ENCODE results near the gene CIRBP.

CIRBP gene

DNA sequence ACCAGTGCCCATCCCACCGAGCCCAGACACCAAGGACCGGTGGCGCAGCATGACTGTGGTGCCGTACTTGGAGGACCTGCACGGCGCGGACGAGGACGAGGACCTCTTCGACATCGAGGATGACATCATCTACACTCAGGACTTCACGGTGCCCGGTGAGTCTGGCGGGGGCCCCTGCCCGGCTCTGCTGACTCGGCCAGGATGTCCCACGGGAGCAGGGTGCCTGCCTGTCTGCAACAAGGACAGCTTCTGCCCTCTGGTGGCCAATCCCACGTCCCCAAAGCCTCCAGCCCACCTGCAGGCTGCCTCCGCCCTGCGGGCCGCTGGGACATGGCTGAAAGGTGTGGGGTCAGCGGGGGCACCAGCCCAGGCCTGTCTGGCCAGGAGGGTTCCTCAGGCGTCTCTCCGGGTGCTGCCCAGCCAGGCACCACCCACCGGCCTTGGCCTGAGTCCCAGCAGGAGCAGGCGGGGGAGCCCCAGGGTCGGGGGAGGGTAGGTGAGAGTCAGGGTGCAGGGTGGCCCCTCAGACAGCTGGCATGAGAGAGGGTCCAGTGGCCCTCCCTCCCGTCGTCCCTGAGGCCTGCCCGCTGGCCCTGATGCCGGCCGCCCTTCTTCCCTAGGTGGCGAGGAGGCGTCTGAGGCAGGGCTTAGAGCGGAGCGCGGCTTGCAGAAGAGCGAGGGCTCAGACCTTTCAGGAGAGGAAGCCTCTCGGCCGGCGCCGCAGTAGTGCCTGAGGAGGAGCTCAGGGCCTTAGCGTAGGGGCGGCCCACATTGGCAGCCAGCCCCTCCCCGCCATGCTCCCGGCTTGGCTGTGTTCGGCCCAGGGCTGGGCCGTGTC, 45.9 kb upstream of the CIRBP start:
- FAIRE-seq (no peak), DNase-seq (ENCODE audit: insufficient read length, low spot score) (peak; percentile 80)
- TF ChIP-seq, protein P1, sequence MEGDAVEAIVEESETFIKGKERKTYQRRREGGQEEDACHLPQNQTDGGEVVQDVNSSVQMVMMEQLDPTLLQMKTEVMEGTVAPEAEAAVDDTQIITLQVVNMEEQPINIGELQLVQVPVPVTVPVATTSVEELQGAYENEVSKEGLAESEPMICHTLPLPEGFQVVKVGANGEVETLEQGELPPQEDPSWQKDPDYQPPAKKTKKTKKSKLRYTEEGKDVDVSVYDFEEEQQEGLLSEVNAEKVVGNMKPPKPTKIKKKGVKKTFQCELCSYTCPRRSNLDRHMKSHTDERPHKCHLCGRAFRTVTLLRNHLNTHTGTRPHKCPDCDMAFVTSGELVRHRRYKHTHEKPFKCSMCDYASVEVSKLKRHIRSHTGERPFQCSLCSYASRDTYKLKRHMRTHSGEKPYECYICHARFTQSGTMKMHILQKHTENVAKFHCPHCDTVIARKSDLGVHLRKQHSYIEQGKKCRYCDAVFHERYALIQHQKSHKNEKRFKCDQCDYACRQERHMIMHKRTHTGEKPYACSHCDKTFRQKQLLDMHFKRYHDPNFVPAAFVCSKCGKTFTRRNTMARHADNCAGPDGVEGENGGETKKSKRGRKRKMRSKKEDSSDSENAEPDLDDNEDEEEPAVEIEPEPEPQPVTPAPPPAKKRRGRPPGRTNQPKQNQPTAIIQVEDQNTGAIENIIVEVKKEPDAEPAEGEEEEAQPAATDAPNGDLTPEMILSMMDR (IDR thresholded peaks at IDR 0.05; ENCODE audit: insufficient read depth, missing control alignments), result peak; percentile 48

DNA sequence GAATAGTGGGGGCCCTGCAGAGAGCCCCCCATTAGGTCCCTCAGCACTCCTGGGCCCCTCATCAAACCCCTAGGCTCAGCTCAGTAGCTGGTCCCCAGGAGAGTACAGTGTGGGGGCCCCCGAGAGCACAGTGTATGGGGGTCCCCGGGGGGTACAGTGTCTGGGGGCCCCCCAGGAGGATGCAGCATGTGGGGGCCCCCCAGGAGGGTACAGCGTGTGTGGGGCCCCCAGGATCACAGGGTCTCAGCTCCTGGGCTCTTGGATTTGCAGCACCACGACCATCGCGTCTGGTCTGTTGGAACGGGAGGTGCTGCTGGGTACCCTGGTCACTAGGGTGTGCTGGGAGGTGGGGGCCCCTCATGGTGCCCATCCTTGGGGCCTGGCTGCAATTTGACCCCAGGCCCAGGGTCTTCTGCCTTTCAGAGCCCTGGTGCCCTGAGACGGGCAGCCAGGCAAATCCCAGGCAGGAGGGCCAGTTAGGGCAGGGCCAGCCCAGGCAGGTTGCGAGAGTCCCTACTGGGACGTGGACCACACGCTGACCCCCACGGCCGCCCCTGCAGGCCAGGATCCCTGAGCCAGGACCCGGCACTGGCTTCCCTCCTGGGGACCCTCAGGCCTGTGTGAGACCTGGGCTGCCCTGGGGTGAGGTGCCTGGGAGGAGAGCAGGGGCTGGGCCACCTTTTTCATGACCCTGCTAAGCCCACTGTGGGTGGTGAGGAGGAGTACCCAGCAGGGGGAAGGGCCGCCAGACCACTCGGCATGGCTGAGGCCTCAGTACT, 44.9 kb upstream of the CIRBP start:
- DNase-seq (ENCODE audit: insufficient read length, low spot score) (no peak), FAIRE-seq (no peak)
- TF ChIP-seq, protein P1 (IDR thresholded peaks at IDR 0.05; ENCODE audit: insufficient read depth, missing control alignments), result no peak

DNA sequence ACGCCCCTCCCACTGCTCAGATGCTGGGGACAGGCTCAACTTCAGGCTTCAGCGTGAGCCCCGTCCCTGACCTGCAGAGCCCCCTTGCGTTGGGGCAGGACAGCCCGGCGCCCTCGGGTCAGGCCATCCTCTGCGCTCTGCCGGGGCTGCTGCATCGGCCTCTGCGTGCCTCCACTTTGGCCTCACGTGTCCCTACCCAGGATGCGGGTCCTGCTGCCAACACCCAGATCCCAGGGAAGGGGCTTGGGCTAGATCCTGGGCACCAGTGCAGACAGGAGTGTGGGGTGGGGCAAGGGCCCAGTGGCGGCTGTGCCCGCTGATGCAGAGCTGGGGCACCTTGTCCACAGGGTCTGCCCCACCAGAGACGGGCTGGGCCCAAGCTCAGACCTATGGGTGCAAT, 44.3 kb upstream of the CIRBP start:
- TF ChIP-seq, protein P1 (IDR thresholded peaks at IDR 0.05; ENCODE audit: insufficient read depth, missing control alignments), result no peak
- no peak for FAIRE-seq

DNA sequence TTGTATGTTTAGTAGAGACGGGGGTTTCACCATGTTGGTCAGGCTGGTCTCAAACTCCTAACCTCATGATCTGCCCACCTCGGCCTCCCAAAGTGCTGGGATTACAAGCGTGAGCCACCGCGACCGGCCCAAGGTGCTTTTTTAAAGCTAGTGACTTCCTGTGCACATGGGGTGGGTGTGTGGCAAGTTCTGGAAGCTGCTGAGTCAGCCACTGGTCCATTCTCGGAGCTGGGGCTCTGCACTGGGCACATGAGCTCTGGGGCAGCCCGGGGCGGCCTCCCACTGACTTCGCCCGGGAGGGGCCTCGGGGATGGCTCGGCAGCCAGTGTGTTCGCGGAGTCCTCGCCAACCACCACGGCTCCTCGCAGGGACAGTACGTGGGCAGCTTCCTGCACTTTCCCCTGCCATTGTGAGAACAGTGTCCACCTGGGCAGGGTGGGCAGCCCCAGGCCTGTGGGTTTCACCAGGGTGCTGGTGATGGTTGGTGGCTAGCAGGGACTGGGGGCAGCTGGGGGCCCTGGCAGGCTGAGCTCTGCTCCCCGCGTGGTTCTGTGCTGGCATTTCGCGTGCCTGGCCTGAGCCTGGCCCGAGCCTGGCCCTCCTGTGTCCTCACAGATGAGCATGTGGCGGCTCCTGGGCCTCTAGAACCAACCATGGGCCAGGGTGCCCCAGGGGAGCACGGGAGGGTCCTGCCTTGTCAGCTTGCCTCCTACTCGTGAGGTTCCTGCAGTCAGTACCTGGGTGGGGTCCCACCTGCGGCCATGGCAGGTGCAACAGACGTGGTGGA, 43.5 kb upstream of the CIRBP start:
- TF ChIP-seq, protein P1 (IDR thresholded peaks at IDR 0.05; ENCODE audit: insufficient read depth, missing control alignments), result no peak
- DNase-seq (ENCODE audit: insufficient read length, low spot score) (no peak), FAIRE-seq (no peak)

More for the DNA sequence above, 44.3 kb upstream of the CIRBP start:
- DNase-seq (ENCODE audit: insufficient read length, low spot score), result no peak

DNA sequence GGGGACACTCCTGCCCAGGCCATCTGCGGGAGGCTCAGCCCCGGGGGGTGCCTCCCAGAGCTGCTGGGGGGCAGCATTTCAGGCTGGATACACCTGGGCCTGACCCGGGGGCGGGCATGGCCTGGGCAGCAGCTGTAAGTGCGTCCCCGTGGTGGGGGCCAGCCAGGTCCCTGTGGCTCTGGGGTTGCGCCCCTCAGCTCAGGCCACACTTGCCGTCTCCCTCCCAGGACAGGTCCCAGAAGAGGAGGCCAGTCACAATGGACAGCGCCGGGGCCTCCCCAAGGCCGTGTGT, 43.0 kb upstream of the CIRBP start:
- TF ChIP-seq, protein P1 (IDR thresholded peaks at IDR 0.05; ENCODE audit: insufficient read depth, missing control alignments), result no peak
- FAIRE-seq (no peak), DNase-seq (ENCODE audit: insufficient read length, low spot score) (no peak)

DNA sequence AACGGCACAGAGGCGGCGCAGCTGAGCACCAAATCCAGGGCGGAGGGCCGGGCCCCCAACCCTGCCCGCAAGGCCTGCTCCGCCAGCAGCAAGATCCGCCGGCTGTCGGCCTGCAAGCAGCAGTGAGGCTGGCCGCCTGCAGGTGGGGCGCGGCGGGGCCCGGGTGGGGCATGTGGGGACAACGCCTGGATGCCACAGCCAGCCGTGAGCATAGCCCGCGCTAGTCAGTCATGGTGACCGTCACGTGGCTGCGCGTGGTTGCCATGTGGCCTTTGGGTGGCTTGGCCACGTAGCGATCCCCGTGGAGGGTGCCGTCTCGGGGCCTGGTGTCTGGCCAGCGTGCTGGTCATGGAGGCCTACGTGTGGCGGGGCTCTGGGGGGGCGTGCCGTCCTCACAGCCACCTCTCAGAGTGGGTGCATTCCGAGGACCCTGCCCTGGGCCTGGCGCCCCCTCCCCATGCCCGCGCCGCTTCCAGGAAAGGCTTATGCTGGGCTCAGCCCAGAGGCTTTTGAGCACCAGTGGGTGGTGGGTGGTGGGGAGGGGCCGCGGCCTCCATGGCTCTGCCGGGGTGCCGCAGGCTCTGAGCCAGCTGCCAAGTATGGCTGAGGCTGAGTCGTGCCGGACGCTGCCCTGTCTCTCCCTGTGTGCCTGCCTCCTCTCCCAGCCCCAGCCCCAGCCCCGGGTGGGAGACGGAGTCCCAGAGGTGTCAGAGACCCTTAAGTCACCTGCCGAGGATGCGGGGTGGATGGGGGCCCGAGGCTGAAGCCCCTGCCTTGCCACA, 42.4 kb upstream of the CIRBP start:
- no peak for FAIRE-seq
- TF ChIP-seq, protein P1 (IDR thresholded peaks at IDR 0.05; ENCODE audit: insufficient read depth, missing control alignments), result no peak
- no peak for DNase-seq (ENCODE audit: insufficient read length, low spot score)
